HG03442 (cell line): ENCODE results near the gene KRT17.
"Not testable (repeated sequence)": the region's sequence is repeated elsewhere in the genome, so short reads cannot be mapped to it uniquely, and the experiment has no call there.

ENCODE experiments used
- ATAC-seq: cut with Tn5 transposase; IDR thresholded peaks from one replicate; pipeline ENCODE4 v1.9.1; 2021; ENCODE audit warnings: mild to moderate bottlenecking, moderate library complexity; ENCODE audit not compliant: unreplicated experiment

The KRT17 gene

DNA sequence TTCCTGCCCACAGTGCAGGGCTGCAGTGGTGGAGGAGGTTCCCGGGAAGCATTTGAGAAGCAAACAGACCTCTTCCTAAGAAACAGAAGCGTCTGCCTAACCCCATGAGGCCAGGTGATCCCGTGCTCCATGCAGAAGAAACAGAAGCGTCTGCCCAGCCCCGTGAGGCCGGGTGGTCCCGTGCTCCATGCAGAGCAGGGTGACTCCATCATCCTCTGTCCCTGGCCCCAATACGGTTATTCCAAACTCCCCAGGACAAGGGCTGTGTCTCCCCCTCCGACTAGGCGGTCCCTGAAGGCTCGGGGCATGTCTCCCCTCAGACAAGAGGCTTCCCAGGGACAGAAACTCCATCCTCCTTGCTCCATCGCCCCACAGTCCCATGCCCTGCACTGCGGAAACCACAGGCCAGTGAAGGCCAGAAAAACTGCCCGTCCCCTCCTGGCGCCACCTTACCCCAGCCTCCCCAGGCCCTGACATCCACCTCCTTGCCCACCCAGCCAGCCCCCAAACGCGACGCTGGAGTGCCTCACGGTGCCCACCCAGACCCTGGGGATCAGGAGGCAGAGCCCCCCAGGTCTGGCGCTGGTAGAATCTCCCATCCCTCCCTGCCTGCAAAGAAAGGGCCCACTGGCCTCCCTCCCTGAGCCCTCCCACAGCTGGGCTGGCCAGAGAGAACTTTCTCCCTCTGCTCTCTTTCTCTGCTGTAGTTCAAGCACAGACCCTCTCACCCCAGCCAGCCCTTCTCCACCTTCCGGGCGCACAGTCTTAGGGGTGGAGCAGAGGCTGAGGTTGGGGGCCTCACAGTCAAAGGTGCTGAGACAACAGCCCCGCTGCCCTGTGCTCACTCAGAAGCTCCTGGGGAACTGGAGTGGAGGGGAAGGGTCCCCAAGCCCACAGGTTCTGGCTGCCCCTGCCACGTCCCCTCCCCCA, 30.6 kb upstream of the KRT17 start:
- ATAC-seq, result no peak

DNA sequence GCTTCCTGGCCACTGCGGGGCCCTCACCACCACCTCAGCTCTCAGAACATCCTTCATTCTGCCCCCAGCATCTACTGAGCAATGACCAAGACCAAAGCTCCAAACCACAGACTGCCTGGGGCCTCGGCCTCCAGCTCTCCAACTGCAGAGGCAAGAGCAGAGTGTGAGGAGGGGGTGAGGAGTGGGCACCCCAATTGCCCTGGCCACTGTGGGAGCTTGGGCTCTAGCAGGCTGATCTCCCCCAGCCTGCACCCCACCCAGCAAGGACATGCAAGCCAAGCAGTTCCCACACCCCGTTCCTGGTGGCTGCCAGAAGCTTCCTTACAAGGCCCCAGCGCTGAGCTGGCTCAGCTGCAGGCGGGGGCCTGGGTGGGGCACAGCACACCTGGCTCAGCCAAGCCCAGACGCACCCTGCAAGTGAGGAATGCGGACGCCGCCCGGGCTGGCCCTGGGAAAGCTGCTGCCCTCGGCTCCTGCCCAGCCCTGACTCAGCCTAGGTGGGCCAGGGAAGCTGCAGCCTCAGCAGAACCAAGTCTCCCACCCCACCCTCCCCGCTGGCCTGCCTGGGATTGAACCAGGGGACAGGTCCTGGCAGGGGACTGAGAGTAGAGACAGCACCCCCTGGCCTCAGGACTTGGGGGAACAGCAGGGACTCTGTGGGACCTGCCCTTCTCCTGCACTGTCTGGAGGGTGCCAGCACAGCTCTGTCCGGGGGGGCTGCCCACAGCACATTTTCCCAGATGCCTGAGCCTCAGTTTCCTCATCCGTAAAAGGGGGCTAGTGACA, 29.7 kb upstream of the KRT17 start:
- no peak for ATAC-seq

DNA sequence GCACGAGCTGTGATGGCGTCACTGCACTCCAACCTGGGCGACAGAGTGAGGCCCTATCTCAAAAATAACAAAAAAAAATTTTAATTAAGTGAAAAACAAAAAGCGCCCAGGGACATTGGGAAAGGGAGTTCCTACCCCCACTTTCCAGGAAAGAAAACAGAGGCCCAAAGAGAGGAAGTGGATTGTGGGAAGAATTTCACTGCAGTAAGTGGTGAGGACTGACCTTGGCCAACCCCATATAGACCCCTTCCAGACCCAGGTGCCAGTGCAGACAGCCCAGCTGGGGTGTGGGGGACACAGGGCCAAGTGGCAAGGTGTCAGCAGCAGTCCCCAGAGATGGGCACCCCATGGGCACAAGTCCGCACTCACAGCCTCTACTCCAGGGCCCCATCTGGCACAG, 29.0 kb upstream of the KRT17 start:
- ATAC-seq, result no peak

DNA sequence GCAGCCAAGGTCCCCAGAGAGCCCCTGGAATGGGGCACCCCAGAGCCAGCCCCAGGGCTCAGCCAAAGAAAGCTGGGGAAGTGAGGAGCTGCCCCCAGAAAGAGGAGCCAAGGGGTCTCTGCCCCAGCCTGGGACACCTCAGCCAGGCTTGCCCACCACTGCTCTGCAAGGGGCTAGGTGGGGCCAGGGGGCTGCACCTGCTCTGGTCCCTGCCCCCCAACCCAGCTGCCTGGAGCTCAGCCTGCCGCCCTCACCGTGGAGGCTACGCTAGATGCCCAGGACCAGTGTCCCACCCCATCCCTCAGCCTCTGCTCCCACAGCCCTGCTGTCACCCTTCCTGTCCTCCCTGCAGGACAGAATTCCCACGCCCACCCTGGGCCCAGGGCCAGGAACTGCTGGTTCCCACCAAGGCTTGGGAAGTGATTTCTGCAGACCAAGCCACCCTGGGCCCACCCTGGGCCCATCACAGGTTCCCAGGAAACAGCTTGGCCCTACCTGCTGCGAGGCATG, 28.1 kb upstream of the KRT17 start:
- ATAC-seq, result no peak

DNA sequence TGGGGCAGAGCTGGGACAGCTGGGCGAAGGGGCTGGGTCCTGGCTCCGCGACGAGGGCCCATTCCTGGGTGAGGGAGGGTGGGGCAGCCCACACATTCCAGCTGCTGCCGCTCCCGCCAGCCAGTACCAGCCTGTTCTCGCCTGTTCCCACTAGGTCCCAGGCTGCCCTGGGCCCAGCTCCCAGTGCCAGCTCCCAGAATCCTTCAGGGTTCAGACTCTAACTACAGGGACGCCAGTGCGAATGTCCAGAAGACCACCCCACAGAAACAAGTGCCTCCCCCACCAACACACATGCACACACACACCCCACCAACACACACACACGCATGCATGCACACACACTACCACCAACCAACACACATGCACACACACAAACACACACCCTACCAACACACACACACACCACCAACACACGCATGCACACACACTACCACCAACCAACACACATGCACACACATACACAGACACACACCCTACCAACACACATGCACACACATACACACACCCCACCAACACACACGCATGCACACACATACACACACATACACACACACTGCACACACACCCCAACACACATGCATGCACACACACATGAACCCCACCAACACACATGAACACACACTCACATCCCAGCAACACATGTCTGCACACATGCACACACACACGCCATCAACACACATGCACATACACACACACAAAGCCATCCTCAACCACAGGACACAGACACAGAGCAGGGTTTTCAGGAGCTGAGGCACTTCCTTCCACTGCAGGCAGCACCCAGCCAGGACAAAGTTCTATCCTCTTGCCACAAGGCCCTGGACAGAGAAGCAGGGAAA, 27.5 kb upstream of the KRT17 start:
- no peak for ATAC-seq

DNA sequence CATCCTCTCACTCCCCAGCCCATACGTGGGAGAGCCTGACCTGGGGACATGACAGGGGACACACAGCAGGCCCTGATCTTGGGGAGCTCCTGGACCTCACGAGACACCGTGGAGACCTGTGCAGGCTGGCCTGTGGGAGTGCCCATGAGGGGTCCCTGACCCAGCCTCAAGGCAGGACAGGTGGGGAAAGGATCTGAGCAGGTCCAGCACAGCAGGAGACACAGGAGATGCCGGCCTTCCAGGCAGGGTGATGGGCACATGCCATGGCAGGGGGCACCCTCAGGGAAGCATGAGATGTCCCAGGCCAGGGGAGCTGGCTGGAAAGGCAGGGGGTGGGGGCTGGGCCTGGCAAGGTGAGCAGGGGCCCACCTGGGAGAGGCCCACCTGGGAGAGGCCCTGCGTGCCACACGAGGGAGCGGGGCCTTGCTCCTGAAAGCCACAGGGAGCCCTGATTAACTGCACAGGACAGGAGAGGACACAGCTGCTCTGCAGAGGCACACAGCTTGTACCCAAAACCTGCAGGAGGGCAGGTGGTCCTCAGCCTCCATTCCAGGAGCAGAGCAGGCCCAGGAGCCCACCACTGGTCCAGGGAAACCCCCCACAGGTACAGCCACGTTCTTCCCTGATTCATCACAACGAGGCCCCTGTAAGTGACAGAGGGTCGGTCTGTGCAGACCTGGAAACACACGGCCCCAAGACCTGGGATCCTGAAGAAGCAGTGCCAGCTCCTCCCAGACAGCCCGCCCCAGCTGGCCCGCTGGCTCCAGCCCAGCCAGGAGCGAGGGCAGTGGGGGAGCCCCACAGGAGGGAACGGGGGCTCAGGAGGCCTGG, 26.6 kb upstream of the KRT17 start:
- ATAC-seq, result no peak

DNA sequence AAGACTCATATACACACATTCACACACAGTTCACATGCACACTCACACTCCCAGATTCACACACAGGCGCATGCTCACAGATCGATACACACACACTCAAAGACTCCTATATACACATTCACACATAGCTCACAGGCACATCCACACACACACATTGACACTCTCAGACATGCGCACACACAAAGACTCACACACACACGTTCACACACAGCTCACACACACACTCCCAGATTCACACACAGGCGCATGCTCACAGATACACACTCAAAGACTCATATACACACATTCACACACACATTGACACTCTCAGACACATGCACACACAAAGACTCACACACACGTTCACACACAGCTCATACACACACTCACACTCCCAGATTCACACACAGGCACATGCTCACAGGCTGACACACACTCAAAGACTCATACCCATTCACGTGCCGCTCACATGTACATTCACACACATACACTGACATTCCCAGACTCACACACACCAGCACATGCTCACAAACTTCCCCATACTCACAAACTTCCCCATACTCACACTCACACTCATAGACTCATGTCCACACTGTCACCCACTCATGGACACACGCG, 25.6 kb upstream of the KRT17 start:
- no peak for ATAC-seq

DNA sequence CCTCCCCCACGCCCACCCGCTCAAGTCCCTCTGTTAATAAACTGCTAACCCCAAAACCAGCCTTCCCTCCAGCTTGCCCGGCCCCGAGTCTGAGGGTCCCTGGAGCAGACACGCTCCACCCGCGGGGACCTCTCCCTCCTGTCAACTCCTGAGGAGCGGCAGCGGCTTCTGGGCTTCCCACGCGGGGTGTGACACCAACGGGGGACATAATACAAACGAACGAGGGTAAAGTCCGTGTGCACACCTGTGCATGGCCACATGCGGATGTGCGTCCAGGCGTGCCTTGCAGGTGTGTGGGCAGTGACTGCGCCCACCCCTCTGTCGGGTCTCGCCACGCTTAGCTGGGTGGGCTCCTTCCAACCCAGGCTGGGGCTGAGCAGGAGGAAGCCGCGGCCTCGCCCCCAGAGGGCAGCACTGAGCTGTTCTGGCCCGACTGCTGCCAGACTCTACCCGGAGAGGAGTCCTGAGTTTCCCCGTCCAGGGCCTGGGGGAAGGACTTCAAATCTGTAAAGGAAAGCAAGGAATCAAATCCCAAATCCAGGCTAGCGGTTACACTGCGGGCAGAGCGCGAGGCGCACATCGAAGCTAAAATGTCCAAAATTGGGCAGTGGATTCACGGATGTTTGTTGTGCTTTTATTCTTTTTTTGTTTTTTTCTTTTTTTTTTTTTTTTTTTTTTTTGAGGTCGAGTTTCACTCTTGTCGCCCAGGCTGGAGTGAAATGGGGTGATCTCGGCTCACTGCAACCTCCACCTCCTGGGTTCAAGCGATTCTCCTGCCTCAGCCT, 24.2 kb upstream of the KRT17 start:
- peak; percentile 63 for ATAC-seq

DNA sequence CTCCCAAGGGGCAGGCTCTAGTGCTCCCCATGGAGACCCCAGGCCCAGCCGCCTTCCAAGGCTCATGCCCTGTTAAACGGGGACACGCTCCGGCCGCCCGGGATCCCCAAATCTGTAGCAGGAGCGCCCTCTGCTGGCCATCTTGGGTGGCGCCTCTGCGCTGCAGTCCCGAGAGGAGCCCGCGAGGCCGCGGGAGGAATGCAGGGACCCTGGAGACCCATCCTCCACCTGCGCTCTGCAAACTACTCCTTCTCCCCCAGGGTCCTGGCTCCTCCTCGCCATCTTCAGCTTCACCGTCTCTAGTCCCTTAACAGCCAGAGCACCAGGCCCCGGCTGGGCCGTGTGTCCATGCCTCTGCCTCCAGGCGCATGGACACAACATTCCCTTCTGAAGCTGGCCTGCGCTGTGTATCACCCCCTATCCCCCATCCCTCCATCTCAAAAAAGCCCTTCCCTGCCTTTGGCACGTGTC, 23.6 kb upstream of the KRT17 start:
- no peak for ATAC-seq

DNA sequence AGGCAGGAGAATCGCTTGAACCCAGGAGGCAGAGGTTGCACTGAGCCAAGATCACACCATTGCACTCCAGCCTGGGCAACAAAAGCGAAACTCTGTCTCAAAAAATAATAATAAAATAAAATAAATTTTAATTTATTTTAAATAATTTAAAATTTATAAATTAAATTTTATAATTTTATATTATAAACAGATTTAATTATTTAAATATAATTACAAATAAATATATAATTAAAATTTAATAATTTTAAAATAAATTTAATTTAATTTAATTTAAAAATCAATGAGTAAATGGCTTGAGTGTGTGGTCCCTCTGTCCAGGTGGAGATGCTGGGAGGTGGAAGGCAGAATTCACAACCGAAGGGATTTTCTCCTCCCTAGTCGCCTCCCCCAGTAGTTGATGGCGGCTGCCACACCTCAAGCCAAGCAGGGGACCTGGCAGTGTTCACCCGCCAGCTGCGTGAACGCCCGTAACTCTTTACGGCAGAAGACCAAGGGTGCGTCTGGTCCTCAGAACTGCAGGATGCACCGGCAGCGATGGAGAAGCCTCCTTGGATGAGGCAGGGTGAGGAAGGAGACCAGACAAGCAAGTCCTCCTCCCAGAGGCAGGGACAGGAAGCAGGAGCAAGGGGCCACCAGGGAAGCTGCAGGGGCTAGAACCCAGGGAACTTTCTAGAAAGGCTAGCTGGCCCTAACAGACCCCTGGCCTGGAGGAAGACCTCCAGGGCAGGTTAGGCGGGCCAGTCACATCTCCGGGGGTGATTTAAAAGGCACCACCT, 22.9 kb upstream of the KRT17 start:
- no peak for ATAC-seq

DNA sequence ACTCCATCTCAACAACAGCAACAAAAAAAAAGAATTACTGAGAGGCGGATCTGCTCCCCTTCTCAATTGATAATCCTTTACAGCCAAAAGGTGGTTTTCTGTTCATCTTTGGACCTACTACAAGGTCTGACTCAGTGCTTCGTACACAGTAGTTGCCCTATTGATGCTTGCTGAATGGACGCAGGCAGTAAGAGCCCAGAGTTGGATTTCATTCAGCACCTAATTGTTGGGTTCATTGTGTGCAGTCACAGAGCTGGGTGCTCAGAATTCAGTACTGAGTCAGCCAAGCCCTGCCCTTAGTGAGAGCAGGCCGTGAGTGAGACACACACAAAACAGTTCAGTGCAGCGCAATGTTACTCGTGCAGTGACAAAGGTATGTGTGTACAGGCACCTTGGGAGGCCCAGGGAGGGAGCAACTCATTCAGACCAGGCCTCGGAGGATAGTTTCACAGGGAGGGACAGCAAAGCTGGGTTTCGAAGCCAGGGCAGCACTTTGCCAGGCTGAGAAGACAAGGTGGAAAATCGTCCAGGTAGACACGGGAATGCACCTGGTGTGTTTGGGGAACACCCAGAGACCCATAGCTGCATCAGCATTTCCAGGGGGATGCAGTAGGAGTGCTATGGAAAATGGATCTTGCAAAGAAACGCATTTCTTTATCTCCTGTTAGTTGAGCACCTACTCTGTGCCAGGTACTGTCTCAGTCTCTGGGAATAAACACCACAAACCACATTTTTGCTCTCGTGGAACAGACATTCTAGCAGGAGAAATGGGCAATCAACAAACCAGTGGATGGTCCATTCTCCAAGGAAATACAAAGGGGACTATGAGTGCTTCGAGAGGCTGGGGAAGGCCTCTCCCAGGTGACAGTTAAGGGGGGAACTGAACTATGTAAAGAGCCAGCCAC, 18.1 kb upstream of the KRT17 start:
- no peak for ATAC-seq

DNA sequence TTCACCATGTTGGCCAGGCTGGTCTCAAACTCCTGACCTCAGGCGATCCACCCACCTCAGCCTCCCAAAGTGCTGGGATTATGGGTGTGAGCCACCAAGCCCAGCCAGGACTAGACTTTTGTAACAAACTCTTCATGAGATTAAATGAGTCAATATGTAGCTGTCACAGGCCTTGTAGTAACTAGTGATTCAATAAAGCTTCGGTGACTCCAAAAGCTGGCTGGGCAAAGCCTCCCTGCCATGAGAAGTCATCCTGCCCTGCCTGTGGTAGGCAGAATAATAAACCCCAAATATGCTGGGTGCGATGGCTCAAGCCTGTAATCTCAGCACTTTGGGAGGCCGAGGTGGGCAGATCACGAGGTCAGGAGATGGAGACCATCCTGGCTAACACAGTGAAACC, 16.2 kb upstream of the KRT17 start:
- ATAC-seq, result not testable (repeated sequence)

DNA sequence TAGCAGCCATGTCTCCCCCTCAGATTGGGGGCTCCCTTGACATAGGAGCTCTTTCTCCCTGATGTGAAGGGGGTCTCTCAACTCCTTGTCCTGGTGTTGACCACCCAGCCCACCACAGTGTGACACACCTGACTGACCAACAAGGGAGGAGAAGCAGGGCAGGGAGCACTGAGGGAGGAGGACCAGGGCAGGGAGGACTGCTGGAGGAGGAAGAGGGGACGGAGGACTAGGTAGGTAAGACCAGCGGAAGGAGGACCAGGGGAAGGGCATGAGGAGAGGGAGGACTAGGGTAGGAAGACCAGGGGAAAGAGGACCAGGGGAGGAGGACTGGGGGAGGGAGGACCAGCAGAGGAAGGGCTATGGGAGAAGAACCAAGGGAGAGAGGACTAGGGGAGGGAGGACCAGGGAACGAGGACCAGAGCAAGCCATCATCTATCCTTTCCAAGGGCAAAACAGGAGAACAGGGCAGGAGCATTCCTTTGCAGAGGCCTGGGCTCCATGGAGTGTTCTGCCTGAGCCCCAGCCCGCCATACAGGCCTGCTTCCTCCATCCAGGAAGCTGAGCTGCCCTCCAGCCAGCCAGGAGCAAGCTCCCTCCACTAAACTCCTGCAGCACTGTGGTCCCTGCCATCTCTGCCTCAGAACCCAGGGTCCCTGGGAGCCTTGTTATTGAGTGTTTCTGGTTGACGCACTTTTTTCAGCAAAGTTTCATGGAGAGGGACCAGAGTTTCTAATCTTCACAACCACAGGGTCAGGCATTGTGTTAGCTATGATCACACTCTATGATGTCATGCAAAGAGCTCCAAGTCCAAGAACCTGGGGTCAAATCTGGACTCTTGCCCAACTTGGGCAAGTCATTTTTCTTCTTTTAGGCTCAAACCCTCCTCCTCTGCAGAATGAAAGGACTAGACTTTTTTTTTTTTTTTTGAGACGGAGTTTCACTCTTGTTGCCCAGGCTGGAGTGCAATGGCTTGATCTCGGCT, 15.4 kb upstream of the KRT17 start:
- ATAC-seq, result no peak

DNA sequence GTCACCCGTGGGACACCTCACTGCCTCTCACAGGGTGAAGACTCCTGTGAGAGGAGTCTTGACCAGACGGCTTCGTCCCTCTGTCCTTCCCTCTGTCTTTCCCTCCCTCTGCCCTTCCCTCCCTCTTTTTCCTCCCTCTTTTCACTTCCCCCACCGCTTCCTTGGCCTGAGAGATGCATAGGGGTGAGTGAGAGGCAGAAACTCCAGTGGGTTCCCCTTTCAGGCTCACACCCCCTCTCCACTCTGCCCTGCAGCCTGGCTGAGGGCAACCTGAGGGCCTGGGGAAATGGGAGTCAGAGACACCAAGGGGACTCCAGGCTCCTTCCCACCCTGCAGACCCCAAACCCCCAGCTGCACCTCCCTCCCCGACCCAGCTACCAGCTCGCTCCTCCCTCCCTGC, 14.6 kb upstream of the KRT17 start:
- ATAC-seq, result no peak

DNA sequence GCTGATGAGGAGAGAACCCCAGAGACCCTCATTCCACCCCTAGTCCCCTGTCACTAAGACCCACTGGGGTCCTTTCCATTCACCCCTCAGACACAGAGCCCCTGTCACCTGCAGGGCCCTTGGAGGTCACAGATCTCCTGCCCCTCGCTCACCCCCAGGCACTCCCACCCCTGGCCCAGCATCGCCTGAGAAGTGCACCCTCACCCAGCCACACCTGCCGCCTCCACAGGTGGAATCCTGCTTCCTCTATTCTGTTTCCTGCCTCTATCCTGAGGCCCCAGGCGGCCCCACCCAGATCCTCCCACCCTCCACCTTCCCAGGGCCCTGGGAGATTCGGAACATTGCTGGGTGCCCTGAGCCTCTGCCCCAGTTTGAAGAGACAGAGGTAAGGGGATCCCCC, 13.8 kb upstream of the KRT17 start:
- no peak for ATAC-seq

DNA sequence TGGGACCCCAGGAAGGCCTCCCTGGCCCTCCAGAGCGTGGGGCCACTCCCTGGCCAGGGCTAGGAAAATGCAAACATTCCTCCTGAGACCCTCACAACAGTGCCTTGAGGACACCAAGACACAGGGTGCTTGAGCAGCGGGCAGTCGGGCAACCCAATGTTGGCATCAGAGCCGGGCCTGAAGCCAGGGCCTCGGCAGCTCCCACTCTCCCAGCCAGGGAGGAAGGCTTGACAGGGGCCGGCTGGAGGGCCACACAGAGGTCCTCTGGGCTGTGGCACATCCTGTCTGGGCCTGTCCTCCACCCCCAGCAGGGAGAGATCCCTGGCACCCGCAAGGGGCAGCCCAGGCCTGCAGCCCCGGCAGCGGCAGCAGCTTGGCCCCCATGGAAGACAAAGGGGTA, 12.3 kb upstream of the KRT17 start:
- ATAC-seq, result no peak
